ENCODE measurements around the gene RPTOR. TPM values are rescaled to one million over a fixed set of nuclear protein-coding genes. Genes with fewer than 3 reads are reported as not detected.

Gene RPTOR
- polyA plus RNA-seq, 1 donor (not counting 4 experiments of a cell fraction or from before 2014, with no cell fraction given), result 4.0 TPM

DNA sequence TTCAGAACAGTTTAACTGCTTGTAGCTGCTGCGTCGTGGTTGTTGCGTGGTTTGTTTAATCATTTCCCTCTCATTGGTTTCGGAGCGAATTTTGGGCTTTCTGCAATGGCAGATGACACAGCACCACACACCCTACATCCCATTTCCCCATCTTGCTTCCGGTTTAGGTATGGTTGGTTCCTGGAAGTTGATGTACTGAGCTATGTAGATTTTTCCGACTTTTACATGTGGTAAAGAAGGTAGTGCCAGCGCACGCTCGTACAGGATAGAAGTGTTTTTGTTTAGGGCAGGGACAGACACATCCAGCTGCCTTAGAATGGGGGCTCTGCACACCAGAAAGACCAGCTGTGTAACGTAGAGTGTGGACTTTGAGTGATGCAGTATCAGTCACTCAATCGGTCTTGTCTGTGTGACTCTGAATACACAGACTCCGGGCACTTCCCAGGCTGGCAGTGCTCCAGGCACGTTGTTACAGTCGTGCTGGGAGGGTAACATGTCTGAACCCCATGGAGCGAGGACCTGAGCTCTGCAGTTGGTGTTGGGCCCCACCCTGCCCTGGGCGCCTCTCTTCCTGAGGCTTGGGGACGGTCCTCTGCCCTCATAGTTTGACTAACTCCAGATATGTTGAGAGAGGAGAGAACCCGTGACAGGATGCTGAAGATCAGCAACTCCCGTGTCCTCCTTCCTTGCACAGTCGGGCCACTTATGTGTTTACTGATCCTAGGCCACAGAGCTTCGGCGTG lies 275.0 kb downstream of the RPTOR start:
- Histone ChIP-seq H2AFZ (ENCODE audit: control insufficient read depth, low read length) (no peak overlapping the region), H3K9me3 (ENCODE audit: control insufficient read depth, low read depth, low read length) (no peaks in the 10 kb centered on the region), H3K27ac (ENCODE audit: control insufficient read depth, insufficient read depth, low read length) (no peak overlapping the region), H3K4me2 (ENCODE audit: control insufficient read depth, extremely low read depth, insufficient read depth, low read depth, low read length) (no peak overlapping the region), H3K36me3 (ENCODE audit: control insufficient read depth in 2 of 2, extremely low read depth in 1 of 2, insufficient read depth in 2 of 2, low read length in 2 of 2) (peaks cover 0 to 8% of the 10 kb centered on the region in 2 experiments), H3K27me3 (ENCODE audit: control insufficient read depth, extremely low read depth, insufficient read depth, low read length) (no peaks in the 10 kb centered on the region), H3K9me1 (ENCODE audit: control insufficient read depth, extremely low read depth, insufficient read depth, low read length) (no peaks in the 10 kb centered on the region), H3K4me1 (ENCODE audit: control insufficient read depth, extremely low read depth, insufficient read depth, low read length) (peaks cover 18% of the 10 kb centered on the region), H3K79me2 (ENCODE audit: control insufficient read depth, insufficient read depth, low read length) (no peaks in the 10 kb centered on the region), H4K20me1 (ENCODE audit: control insufficient read depth, extremely low read depth, insufficient read depth, low read length) (no peaks in the 10 kb centered on the region), H3K9ac (ENCODE audit: control insufficient read depth, extremely low read depth, insufficient read depth, low read length) (no peak overlapping the region), H3K4me3 (ENCODE audit: control insufficient read depth in 2 of 3, extremely low read depth in 1 of 3, insufficient read depth in 2 of 3, low read depth in 1 of 3, low read length in 3 of 3) (no peak overlapping the region)
- TF ChIP-seq EZH2 (IDR thresholded peaks at IDR 0.05; ENCODE audit: low read length), result no peak
- TF ChIP-seq, protein P1, sequence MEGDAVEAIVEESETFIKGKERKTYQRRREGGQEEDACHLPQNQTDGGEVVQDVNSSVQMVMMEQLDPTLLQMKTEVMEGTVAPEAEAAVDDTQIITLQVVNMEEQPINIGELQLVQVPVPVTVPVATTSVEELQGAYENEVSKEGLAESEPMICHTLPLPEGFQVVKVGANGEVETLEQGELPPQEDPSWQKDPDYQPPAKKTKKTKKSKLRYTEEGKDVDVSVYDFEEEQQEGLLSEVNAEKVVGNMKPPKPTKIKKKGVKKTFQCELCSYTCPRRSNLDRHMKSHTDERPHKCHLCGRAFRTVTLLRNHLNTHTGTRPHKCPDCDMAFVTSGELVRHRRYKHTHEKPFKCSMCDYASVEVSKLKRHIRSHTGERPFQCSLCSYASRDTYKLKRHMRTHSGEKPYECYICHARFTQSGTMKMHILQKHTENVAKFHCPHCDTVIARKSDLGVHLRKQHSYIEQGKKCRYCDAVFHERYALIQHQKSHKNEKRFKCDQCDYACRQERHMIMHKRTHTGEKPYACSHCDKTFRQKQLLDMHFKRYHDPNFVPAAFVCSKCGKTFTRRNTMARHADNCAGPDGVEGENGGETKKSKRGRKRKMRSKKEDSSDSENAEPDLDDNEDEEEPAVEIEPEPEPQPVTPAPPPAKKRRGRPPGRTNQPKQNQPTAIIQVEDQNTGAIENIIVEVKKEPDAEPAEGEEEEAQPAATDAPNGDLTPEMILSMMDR (optimal IDR thresholded peaks at IDR 0.05 in 1 of 3, IDR thresholded peaks at IDR 0.05 in 1 of 3, conservative IDR thresholded peaks at IDR 0.05 in 1 of 3; ENCODE audit: extremely low read depth in 1 of 3, insufficient read depth in 2 of 3, low read length in 3 of 3), result no peak
- dilution Hi-C loops (cut with MboI; ENCODE audit: extremely low pct_ligation_motif_present, low sequenced_read_pairs), result no loop called here
- no peak for FAIRE-seq
- DNase-seq (ENCODE audit: low read depth, low spot score), result no peak

DNA sequence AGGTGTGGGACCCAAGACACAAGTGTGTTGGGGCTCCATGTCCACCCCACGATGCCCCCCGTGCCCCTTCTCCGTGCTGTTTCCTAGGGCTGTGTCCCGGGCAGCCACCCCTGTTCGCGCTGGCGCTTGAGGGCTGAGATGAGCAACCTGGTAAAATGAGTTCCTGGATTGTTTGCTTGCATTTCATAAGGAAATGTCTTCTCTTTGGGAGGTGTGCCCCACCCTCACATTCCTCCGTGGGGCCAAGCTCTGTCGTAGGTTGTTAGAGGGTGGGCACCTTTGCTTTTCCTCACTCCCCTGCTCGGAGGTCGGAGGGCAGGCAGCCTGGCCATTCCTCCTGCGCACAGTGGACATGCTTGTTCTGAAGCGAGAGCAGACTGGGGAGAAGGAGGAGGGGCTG lies 275.7 kb downstream of the RPTOR start:
- H3K27me3 ChIP-seq (ENCODE audit: control insufficient read depth, extremely low read depth, insufficient read depth, low read length), result no peaks in the 10 kb centered on the region
- H3K4me3 ChIP-seq (ENCODE audit: control insufficient read depth in 2 of 3, extremely low read depth in 1 of 3, insufficient read depth in 2 of 3, low read depth in 1 of 3, low read length in 3 of 3), result no peak overlapping the region
- no peaks in the 10 kb centered on the region for H3K9me3 ChIP-seq (ENCODE audit: control insufficient read depth, low read depth, low read length)
- no peak for TF ChIP-seq EZH2 (IDR thresholded peaks at IDR 0.05; ENCODE audit: low read length)
- TF ChIP-seq, protein P1 (optimal IDR thresholded peaks at IDR 0.05 in 1 of 3, IDR thresholded peaks at IDR 0.05 in 1 of 3, conservative IDR thresholded peaks at IDR 0.05 in 1 of 3; ENCODE audit: extremely low read depth in 1 of 3, insufficient read depth in 2 of 3, low read length in 3 of 3), result no peak
- no peak overlapping the region for H2AFZ ChIP-seq (ENCODE audit: control insufficient read depth, low read length)
- FAIRE-seq, result no peak
- H3K36me3 ChIP-seq (ENCODE audit: control insufficient read depth in 2 of 2, extremely low read depth in 1 of 2, insufficient read depth in 2 of 2, low read length in 2 of 2), result peaks cover 0 to 3% of the 10 kb centered on the region in 2 experiments
- H3K9me1 ChIP-seq (ENCODE audit: control insufficient read depth, extremely low read depth, insufficient read depth, low read length), result no peaks in the 10 kb centered on the region
- peaks cover 18% of the 10 kb centered on the region for H3K4me1 ChIP-seq (ENCODE audit: control insufficient read depth, extremely low read depth, insufficient read depth, low read length)
- dilution Hi-C loops (cut with MboI; ENCODE audit: extremely low pct_ligation_motif_present, low sequenced_read_pairs), result no loop called here
- H3K9ac ChIP-seq (ENCODE audit: control insufficient read depth, extremely low read depth, insufficient read depth, low read length), result no peak overlapping the region
- H3K4me2 ChIP-seq (ENCODE audit: control insufficient read depth, extremely low read depth, insufficient read depth, low read depth, low read length), result no peak overlapping the region
- no peaks in the 10 kb centered on the region for H4K20me1 ChIP-seq (ENCODE audit: control insufficient read depth, extremely low read depth, insufficient read depth, low read length)
- no peak overlapping the region for H3K27ac ChIP-seq (ENCODE audit: control insufficient read depth, insufficient read depth, low read length)
- DNase-seq (ENCODE audit: low read depth, low spot score), result no peak
- H3K79me2 ChIP-seq (ENCODE audit: control insufficient read depth, insufficient read depth, low read length), result no peaks in the 10 kb centered on the region

Measured in keratinocyte (primary cell).